Measurements from ENCODE around the gene DDA1. TPM values are rescaled to one million over a fixed set of nuclear protein-coding genes. Genes with fewer than 3 reads are reported as not detected.

Gene DDA1
- total and polyA plus RNA-seq, 10 of the 15 experiments (the other 5 are each of a cell fraction or from before 2014, with no cell fraction given), result 0.76 to 71.0 (median 39.4) TPM

GRCh38 chr19:17370026-17370587 is 60.7 kb downstream of the DDA1 start:
- ATAC-seq, result peak; percentile 96
- no TSS peak for BruUV-seq (replicated peaks)
- TF ChIP-seq STAT1 (conservative IDR thresholded peaks at IDR 0.05), result no peak; the same call in 1 of the 2 replicates
- peak; percentile 72 to 73; a peak in 3 of 4 replicates for TF ChIP-seq BHLHE40 (IDR thresholded peaks at IDR 0.05; ENCODE audit: borderline replicate concordance in 1 of 2, low read depth in 2 of 2, low read length in 1 of 2)
- TF ChIP-seq EP300 (IDR thresholded peaks at IDR 0.05; ENCODE audit: borderline replicate concordance in 1 of 2, control insufficient read depth in 1 of 2, low read depth in 2 of 2, low read length in 2 of 2), result peak; percentile 64 to 75; a peak in 2 of 4 replicates
- peak; percentile 80; the same call in 1 of the 2 replicates for TF ChIP-seq FOXM1 (IDR thresholded peaks at IDR 0.05; ENCODE audit: low read depth, low read length)
- peak; percentile 91 for TF ChIP-seq SKIL (IDR thresholded peaks at IDR 0.05; ENCODE audit: low read depth, poor library complexity, severe bottlenecking)
- peak; percentile 96 for TF ChIP-seq MEF2A (IDR thresholded peaks at IDR 0.05; ENCODE audit: insufficient read depth, low read depth, low read length)
- TF ChIP-seq BCL3 (IDR thresholded peaks at IDR 0.05; ENCODE audit: borderline replicate concordance, insufficient read depth, low read depth, low read length, poor library complexity, severe bottlenecking), result peak; percentile 19
- 0 out of 2 replicates have a peak, but pooled peaks have one; percentile 58 for TF ChIP-seq GATAD2B (conservative IDR thresholded peaks at IDR 0.05; ENCODE audit: low read depth)
- TF ChIP-seq LARP7 (IDR thresholded peaks at IDR 0.05), result peak; percentile 40; the same call in 1 of the 2 replicates
- 0 out of 2 replicates have a peak, but pooled peaks have one; percentile 33 for TF ChIP-seq SMARCA5 (IDR thresholded peaks at IDR 0.05)
- TF ChIP-seq ZNF384 (IDR thresholded peaks at IDR 0.05; ENCODE audit: borderline replicate concordance, low read depth, low read length), result peak; percentile 90
- peak; percentile 54 for TF ChIP-seq USF1 (IDR thresholded peaks at IDR 0.05; ENCODE audit: borderline replicate concordance, extremely low read length, insufficient read depth, low read depth, low read length)
- TF ChIP-seq PML (IDR thresholded peaks at IDR 0.05; ENCODE audit: low read length), result peak; percentile 71; the same call in 1 of the 2 replicates
- peak; percentile 79; the same call in 1 of the 2 replicates for TF ChIP-seq MYB (IDR thresholded peaks at IDR 0.05; ENCODE audit: borderline replicate concordance, low read depth, low read length)
- TF ChIP-seq SIN3A (IDR thresholded peaks at IDR 0.05; ENCODE audit: low read depth, low read length), result no peak
- peak; percentile 91 for TF ChIP-seq MEF2B (IDR thresholded peaks at IDR 0.05; ENCODE audit: partially characterized antibody, poor library complexity, severe bottlenecking)
- no peak for TF ChIP-seq YBX1 (IDR thresholded peaks at IDR 0.05)
- 0 out of 2 replicates have a peak, but pooled peaks have one; percentile 53 for TF ChIP-seq PAX8 (IDR thresholded peaks at IDR 0.05)
- TF ChIP-seq STAT3 (IDR thresholded peaks at IDR 0.05; ENCODE audit: low read depth, low read length), result no peak
- TF ChIP-seq ZNF622 (IDR thresholded peaks at IDR 0.05), result no peak

More at GRCh38 chr19:17370026-17370587, 60.7 kb downstream of the DDA1 start:
- ChIA-PET CTCF (no interaction called here), RAD21 (ENCODE audit: unreplicated experiment) (interaction anchor here (0.7 to 1.5 kb wide), 3 partner anchors 16 to 821 kb away, joined by 3 to 6 read pairs (median 4); partner anchors contain the start of gene BABAM1), SMC1A (ENCODE audit: uncharacterized antibody, unreplicated experiment) (interaction anchor here (1.9 kb wide), 1 partner anchor 16 kb away, joined by 4 read pairs; no protein-coding TSS in a partner anchor), POLR2A (no interaction called here)
- Histone ChIP-seq H3K27me3 (replicated peaks in 1 of 2; ENCODE audit: control insufficient read depth in 2 of 2, insufficient read depth in 2 of 2, low read length in 1 of 2) (no peaks in the 10 kb centered on the region; a peak in 1 of 4 replicates), H3K27ac (ENCODE audit: control insufficient read depth, insufficient read depth) (peak overlapping the region; percentile 94), H3K79me2 (ENCODE audit: control insufficient read depth, insufficient read depth, low read length) (no peaks in the 10 kb centered on the region), H3K9me3 (replicated peaks; ENCODE audit: control insufficient read depth, insufficient read depth, low read length) (no peaks in the 10 kb centered on the region), H3K9ac (ENCODE audit: control insufficient read depth, insufficient read depth, low read length) (peak overlapping the region; percentile 38), H3K4me2 (ENCODE audit: control insufficient read depth, insufficient read depth) (peak overlapping the region; percentile 64), H3K4me3 (peak overlapping the region; percentile 46; the same call in 1 of the 2 replicates), H3K4me1 (ENCODE audit: control insufficient read depth, insufficient read depth, low read length) (peaks cover 29% of the 10 kb centered on the region), H3K36me3 (ENCODE audit: control insufficient read depth in 2 of 2, insufficient read depth in 2 of 2, low read length in 1 of 2) (no peaks in the 10 kb centered on the region), H2AFZ (ENCODE audit: control insufficient read depth, low read depth, low read length) (peak overlapping the region; percentile 39), H4K20me1 (ENCODE audit: control insufficient read depth, insufficient read depth) (no peaks in the 10 kb centered on the region)
- in situ Hi-C loops (cut with MboI) (no loop called here), intact Hi-C loops (cut with micrococcal nuclease; ENCODE audit: unreplicated experiment) (no loop called here)
- FAIRE-seq, result peak; percentile 91
- DNase-seq (ENCODE audit: low read depth, low spot score), result peak; percentile 94
- 4% methylated on average over 8 of the region's 8 CpGs for WGBS (ENCODE audit: insufficient coverage, insufficient replicate concordance, low lambda C conversion rate, missing lambda C conversion rate)

Measured in GM12878 (cell line).